IPS-NIHi7 (cell line): ENCODE measurements around the gene SLC66A2.
"Not testable (repeated sequence)": the region's sequence is repeated elsewhere in the genome, so short reads cannot be mapped to it uniquely, and the experiment has no call there.

Experiments used
- DNase-seq: peaks from one replicate; pipeline ENCODE4 v3.0.0; 2012; ENCODE audit warnings: mixed read lengths; ENCODE audit errors: extremely low spot score

Gene SLC66A2

GRCh38 chr18:79971211-79971952 is 19.9 kb upstream of the SLC66A2 start:
- no peak for DNase-seq

- no peak for DNase-seq
Measured at GRCh38 chr18:79970419-79971133, 19.1 kb upstream of the SLC66A2 start.

- DNase-seq = no peak
Measured at GRCh38 chr18:79965119-79965902, 13.9 kb upstream of the SLC66A2 start.

GRCh38 chr18:79964330-79965118 is 13.1 kb upstream of the SLC66A2 start, which contains the start of gene HSBP1L1:
Gene HSBP1L1 (plus strand): TSS chr18:79964643. CDS start chr18:79964736, 93 bp downstream.
- DNase-seq = peak; percentile 79

GRCh38 chr18:79963658-79964329 is 12.3 kb upstream of the SLC66A2 start:
- no peak for DNase-seq

GRCh38 chr18:79962835-79963657 is 11.6 kb upstream of the SLC66A2 start:
- no peak for DNase-seq

GRCh38 chr18:79962311-79962710 is 10.9 kb upstream of the SLC66A2 start:
- no peak for DNase-seq

- no peak for DNase-seq
Measured at GRCh38 chr18:79961527-79962291, 10.3 kb upstream of the SLC66A2 start.

GRCh38 chr18:79960921-79961526 is 9.6 kb upstream of the SLC66A2 start:
- no peak for DNase-seq

- not testable (repeated sequence) for DNase-seq
Measured at GRCh38 chr18:79960161-79960801, 8.8 kb upstream of the SLC66A2 start.

- no peak for DNase-seq
Measured at GRCh38 chr18:79958981-79959380, 7.5 kb upstream of the SLC66A2 start.

GRCh38 chr18:79956276-79956675 is 4.8 kb upstream of the SLC66A2 start:
- DNase-seq = no peak

GRCh38 chr18:79955302-79956075 is 4.0 kb upstream of the SLC66A2 start:
- no peak for DNase-seq

- peak; percentile 10 for DNase-seq
Measured at GRCh38 chr18:79954791-79955190, 3.3 kb upstream of the SLC66A2 start.

GRCh38 chr18:79953971-79954651 is 2.7 kb upstream of the SLC66A2 start:
- DNase-seq = peak; percentile 7

- DNase-seq = peak; percentile 51
Measured at GRCh38 chr18:79952996-79953559, 1.6 kb upstream of the SLC66A2 start.
